IMR-90 (cell line): Measurements from ENCODE around the gene RABEP2.

ENCODE experiments used
- FOS ChIP-seq: fragments of 150-350 bp; IDR thresholded peaks from 2 replicates; pipeline ENCODE4 v1.6.1; 2016; ENCODE audit warnings: low read depth, low read length
- MAFK ChIP-seq: IDR thresholded peaks from 2 replicates; pipeline ENCODE4 v1.6.1; 2012; ENCODE audit warnings: low read depth, low read length, improper control_type of control experiment
- MAZ ChIP-seq: IDR thresholded peaks from 2 replicates; pipeline ENCODE4 v1.6.1; 2012; ENCODE audit warnings: low read depth, mild to moderate bottlenecking, low read length, improper control_type of control experiment, moderate library complexity, borderline replicate concordance
- NFE2L2 ChIP-seq: fragments of 150-350 bp; IDR thresholded peaks from 2 replicates; pipeline ENCODE4 v1.6.1; 2016; ENCODE audit warnings: low read depth, mild to moderate bottlenecking, low read length
- POLR2A ChIP-seq: IDR thresholded peaks from 2 replicates; pipeline ENCODE4 v1.6.1; 2012; ENCODE audit warnings: mild to moderate bottlenecking, low read depth, low read length
- RAD21 ChIP-seq: IDR thresholded peaks from 2 replicates; pipeline ENCODE4 v1.6.1; 2012; ENCODE audit warnings: low read length, improper control_type of control experiment
- RCOR1 ChIP-seq: IDR thresholded peaks from 2 replicates; pipeline ENCODE4 v1.6.1; 2012; ENCODE audit warnings: mild to moderate bottlenecking, low read length, improper control_type of control experiment; ENCODE audit not compliant: insufficient replicate concordance
- SMC3 ChIP-seq: fragments of 150-350 bp; IDR thresholded peaks from 2 replicates; pipeline ENCODE4 v1.6.1; 2016; ENCODE audit warnings: low read depth, mild to moderate bottlenecking, antibody characterized with exemption, low read length, moderate library complexity
- USF2 ChIP-seq: fragments of 150-350 bp; IDR thresholded peaks from 2 replicates; pipeline ENCODE4 v1.6.1; 2017; ENCODE audit warnings: mild to moderate bottlenecking, antibody characterized with exemption, low read length, low read depth
- TF ChIP-seq, protein P1 (sequence below): conservative IDR thresholded peaks from 2 replicates; pipeline ENCODE4 v1.5.1; 2012; ENCODE audit warnings: mild to moderate bottlenecking, low read depth, low read length, improper control_type of control experiment

DNA sequence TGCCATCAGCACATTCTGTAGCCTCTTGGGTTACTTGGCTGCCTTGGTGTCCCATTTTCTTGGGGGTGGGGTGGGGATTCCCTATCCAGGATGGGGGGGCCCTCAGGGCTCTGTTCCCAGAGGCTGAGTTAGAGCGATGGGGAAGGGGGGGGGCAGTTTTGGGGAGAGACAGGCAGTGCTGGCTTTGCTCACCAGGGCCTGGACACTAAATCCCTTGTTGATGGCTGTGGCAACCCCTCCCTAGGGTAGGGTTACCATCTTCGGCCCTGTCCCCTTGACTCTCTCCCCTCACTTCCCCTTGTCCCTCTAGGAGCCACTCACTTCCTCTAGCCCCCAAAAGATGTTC, 47.4 kb downstream of the RABEP2 start:
- TF ChIP-seq, protein P1, sequence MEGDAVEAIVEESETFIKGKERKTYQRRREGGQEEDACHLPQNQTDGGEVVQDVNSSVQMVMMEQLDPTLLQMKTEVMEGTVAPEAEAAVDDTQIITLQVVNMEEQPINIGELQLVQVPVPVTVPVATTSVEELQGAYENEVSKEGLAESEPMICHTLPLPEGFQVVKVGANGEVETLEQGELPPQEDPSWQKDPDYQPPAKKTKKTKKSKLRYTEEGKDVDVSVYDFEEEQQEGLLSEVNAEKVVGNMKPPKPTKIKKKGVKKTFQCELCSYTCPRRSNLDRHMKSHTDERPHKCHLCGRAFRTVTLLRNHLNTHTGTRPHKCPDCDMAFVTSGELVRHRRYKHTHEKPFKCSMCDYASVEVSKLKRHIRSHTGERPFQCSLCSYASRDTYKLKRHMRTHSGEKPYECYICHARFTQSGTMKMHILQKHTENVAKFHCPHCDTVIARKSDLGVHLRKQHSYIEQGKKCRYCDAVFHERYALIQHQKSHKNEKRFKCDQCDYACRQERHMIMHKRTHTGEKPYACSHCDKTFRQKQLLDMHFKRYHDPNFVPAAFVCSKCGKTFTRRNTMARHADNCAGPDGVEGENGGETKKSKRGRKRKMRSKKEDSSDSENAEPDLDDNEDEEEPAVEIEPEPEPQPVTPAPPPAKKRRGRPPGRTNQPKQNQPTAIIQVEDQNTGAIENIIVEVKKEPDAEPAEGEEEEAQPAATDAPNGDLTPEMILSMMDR, result no peak
- TF ChIP-seq RCOR1, result no peak
- no peak for TF ChIP-seq MAFK
- TF ChIP-seq USF2, result no peak
- no peak for TF ChIP-seq POLR2A
- TF ChIP-seq RAD21, result no peak
- no peak for TF ChIP-seq SMC3
- TF ChIP-seq MAZ, result no peak
- no peak for TF ChIP-seq NFE2L2
- no peak for TF ChIP-seq FOS
